HS-27A (cell line): ENCODE results near the gene PPFIA4.

ENCODE experiments used
- DNase-seq: peaks from one replicate; pipeline ENCODE4 v3.0.0-alpha.2; 2012; ENCODE audit warnings: low read depth, missing footprints

Gene PPFIA4

GRCh38 chr1:203126866-203127665, 100.8 kb downstream of the PPFIA4 start:
- DNase-seq = no peak

GRCh38 chr1:203127666-203128430, 101.6 kb downstream of the PPFIA4 start, which contains the start of gene ADORA1:
TSS of gene ADORA1 (plus strand) at chr1:203127726. CDS start at chr1:203128842, 1,116 bp downstream.
- no peak for DNase-seq

- no peak for DNase-seq
Observed at GRCh38 chr1:203128431-203128715, 102.1 kb downstream of the PPFIA4 start.
